Measurements from ENCODE around the gene TRPV5. TPM values are rescaled to one million over a fixed set of nuclear protein-coding genes. Genes with fewer than 3 reads are reported as not detected.

TRPV5 gene
- total and polyA plus RNA-seq, 7 experiments from 2014 or later: not detected

DNA sequence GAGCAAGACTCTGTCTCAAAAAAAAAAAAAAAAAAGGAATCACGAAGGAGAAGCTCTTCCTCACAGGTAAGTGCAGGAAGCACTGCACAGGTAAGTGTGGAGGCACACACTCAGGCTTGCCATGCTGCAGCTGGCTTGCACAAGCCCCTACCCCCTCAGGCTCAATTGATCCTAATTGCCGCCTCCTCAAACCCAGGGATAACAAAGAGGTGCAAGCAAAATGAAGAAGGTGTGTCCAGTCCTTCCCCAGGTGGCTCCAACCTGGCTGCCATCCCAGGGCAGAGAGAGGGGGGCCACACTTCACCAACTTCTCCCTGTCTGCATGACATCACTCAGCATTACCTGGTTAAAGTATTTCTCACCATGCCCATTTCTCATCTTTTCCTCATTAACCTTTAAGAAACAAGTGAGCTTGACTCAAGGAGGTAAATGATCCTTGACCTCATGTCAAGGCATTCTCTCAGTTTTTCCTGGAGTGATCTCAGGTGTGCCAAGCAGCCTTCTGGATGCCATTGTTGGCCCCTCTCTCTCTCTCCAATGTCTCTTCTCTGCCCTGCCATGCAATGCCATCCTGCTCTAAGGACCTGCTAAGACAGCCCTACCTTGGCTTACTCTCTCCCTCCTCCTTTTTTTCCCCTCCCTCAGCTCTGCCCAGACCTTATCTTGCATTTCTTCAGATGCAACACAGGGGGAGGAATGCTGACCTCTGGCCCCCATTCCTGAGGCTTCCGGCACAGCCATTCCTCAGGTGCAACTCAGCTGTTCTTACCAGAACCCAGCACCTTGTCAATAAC is 35.0 kb downstream of the TRPV5 start:
- no peak for ATAC-seq
- CTCF ChIA-PET: interaction anchor here (0.7 to 1.1 kb wide), 3 partner anchors 18 to 306 kb away, joined by 3 to 6 read pairs (median 4); no protein-coding TSS in a partner anchor
- POLR2A ChIA-PET: interaction anchor here (0.6 kb wide), 1 partner anchor 514 kb away, joined by 4 read pairs; no protein-coding TSS in a partner anchor

DNA sequence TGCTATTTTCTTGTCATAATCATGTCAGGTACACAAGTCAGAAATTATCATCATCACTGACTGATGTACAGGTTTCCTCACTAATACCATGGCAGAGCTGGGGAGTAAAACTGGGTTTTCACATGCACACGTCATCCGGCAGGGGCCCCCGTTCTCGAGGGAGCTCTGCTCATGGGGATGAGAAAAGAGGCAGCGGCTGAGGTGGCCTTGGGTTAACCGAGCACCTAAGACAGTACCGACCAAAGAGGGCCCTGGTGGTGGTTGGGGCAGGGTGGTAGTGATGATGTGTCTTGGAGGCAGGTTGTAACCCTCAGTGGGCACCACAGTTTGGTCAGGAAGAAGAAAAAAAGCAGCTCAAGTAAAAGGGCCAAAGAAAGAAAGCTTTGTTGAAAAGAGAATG is 35.9 kb downstream of the TRPV5 start:
- POLR2A ChIA-PET: interaction anchor here (0.5 kb wide), 1 partner anchor 25 kb away, joined by 3 read pairs; no protein-coding TSS in a partner anchor
- CTCF ChIA-PET: interaction anchor here (0.7 to 1.1 kb wide), 2 partner anchors 19 to 307 kb away, joined by 4 to 6 read pairs; no protein-coding TSS in a partner anchor
- Histone ChIP-seq H3K9me3 (ENCODE audit: control insufficient read depth in 2 of 3, low read length in 3 of 3) (no peaks in the 10 kb centered on the region), H3K36me3 (ENCODE audit: control insufficient read depth in 2 of 3, insufficient read depth in 3 of 3, low read length in 3 of 3) (no peaks in the 10 kb centered on the region), H3K4me3 (ENCODE audit: low read length) (no peak overlapping the region), H3K27me3 (ENCODE audit: control insufficient read depth in 2 of 2, insufficient read depth in 2 of 2, low read length in 2 of 2) (no peaks in the 10 kb centered on the region), H3K27ac (ENCODE audit: low read depth, low read length) (no peak overlapping the region), H3K4me1 (ENCODE audit: control insufficient read depth in 2 of 2, insufficient read depth in 2 of 2, low read length in 2 of 2) (no peaks in the 10 kb centered on the region)
- no peaks in the 10 kb centered on the region for H3K4me1 Mint-ChIP-seq
- peaks cover 0 to 24% (median 4%) of the 10 kb centered on the region in 5 donors for H3K27me3 Mint-ChIP-seq
- no peak overlapping the region for H3K27ac Mint-ChIP-seq
- ATAC-seq (no peak), DNase-seq (no peak)
- intact Hi-C loops (cut with micrococcal nuclease): no loop called here
- no peak overlapping the region for H3K4me3 Mint-ChIP-seq
- peaks cover 0 to 1% (median 0%) of the 10 kb centered on the region in 11 donors for H3K9me3 Mint-ChIP-seq
- H3K36me3 Mint-ChIP-seq: no peaks in the 10 kb centered on the region

More for the DNA sequence above, 35.0 kb downstream of the TRPV5 start:
- Histone ChIP-seq H3K4me1 (ENCODE audit: control insufficient read depth in 2 of 2, insufficient read depth in 2 of 2, low read length in 2 of 2) (no peaks in the 10 kb centered on the region), H3K36me3 (ENCODE audit: control insufficient read depth in 2 of 3, insufficient read depth in 3 of 3, low read length in 3 of 3) (no peaks in the 10 kb centered on the region), H3K9me3 (ENCODE audit: control insufficient read depth in 2 of 3, low read length in 3 of 3) (no peaks in the 10 kb centered on the region), H3K4me3 (ENCODE audit: low read length) (no peak overlapping the region), H3K27me3 (ENCODE audit: control insufficient read depth in 2 of 2, insufficient read depth in 2 of 2, low read length in 2 of 2) (no peaks in the 10 kb centered on the region), H3K27ac (ENCODE audit: low read depth, low read length) (no peak overlapping the region)
- Mint-ChIP-seq H3K9me3 (peaks cover 0 to 8% (median 0%) of the 10 kb centered on the region in 11 donors), H3K4me1 (no peaks in the 10 kb centered on the region), H3K27me3 (peaks cover 0 to 26% (median 4%) of the 10 kb centered on the region in 5 donors), H3K4me3 (no peak overlapping the region), H3K36me3 (no peaks in the 10 kb centered on the region), H3K27ac (peak overlapping the region in 1 of 9 donors; percentile 5)
- no peak for DNase-seq
- intact Hi-C loops (cut with micrococcal nuclease): no loop called here

DNA sequence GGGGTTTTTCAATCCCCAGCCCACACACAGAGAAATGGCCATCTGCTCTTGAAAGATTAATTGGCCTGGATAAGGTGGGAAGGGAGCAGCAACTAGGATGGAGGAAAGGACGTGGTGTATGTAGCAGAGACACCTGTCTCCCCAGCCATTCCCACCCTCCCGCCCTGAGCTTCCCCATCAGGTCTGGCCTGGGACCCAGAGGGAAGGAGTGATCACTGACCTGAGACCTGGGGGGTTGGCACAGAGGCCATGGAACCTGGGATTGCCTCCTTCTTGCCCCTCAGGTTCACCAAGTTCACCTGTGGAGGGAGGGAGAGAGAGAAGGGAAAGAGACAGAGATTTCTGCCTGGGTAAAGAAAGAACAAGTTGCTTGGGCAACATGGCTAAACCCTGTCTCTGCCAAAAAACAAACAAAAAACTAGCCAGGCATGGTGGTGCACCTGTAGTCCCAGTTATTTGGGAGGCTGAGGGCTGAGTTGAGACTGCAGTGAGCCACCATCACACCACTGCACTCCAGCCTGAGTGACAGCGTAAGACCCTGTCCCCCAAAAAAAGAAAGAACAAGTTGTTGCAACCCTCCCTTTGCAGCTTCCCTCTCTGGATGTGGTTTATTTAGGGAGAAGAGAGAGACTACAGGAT is 36.7 kb downstream of the TRPV5 start:
- H3K36me3 ChIP-seq (ENCODE audit: control insufficient read depth in 2 of 3, insufficient read depth in 3 of 3, low read length in 3 of 3): no peaks in the 10 kb centered on the region
- H3K4me3 ChIP-seq (ENCODE audit: low read length): no peak overlapping the region
- no peak overlapping the region for H3K27ac ChIP-seq (ENCODE audit: low read depth, low read length)
- POLR2A ChIA-PET: no interaction called here
- Mint-ChIP-seq H3K36me3 (no peaks in the 10 kb centered on the region), H3K27me3 (peaks cover 0 to 18% (median 4%) of the 10 kb centered on the region in 5 donors), H3K27ac (no peak overlapping the region), H3K4me1 (no peaks in the 10 kb centered on the region), H3K9me3 (no peaks in the 10 kb centered on the region), H3K4me3 (no peak overlapping the region)
- H3K27me3 ChIP-seq (ENCODE audit: control insufficient read depth in 2 of 2, insufficient read depth in 2 of 2, low read length in 2 of 2): no peaks in the 10 kb centered on the region
- CTCF ChIA-PET: no interaction called here
- no peaks in the 10 kb centered on the region for H3K9me3 ChIP-seq (ENCODE audit: control insufficient read depth in 2 of 3, low read length in 3 of 3)
- ATAC-seq (no peak), DNase-seq (no peak)
- no peaks in the 10 kb centered on the region for H3K4me1 ChIP-seq (ENCODE audit: control insufficient read depth in 2 of 2, insufficient read depth in 2 of 2, low read length in 2 of 2)
- intact Hi-C loops (cut with micrococcal nuclease): no loop called here

DNA sequence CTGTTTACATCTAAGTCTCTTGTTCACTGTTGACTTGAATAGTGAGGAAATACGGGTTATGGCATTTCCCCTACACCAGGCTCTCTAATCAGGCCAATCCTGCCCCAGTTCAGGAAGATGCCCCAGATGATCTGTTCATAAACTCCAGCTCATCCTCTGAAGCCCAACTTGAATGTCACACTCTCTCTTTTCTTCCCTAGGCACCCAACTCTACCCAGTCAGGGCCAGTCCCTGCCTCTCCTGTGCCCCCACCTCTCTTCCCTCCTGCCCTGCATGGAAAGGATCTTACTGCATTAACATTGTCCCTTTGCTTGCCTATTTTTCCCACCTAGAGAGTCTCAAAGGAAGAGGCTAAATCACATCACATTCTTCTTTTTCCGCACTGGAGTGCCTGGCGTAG is 37.4 kb downstream of the TRPV5 start:
- ChIA-PET CTCF (no interaction called here), POLR2A (no interaction called here)
- Mint-ChIP-seq H3K9me3 (no peaks in the 10 kb centered on the region), H3K4me1 (no peaks in the 10 kb centered on the region), H3K27me3 (peaks cover 0 to 16% (median 4%) of the 10 kb centered on the region in 5 donors), H3K27ac (no peak overlapping the region), H3K36me3 (no peaks in the 10 kb centered on the region), H3K4me3 (no peak overlapping the region)
- H3K27ac ChIP-seq (ENCODE audit: low read depth, low read length): no peak overlapping the region
- no peak overlapping the region for H3K4me3 ChIP-seq (ENCODE audit: low read length)
- no peaks in the 10 kb centered on the region for H3K36me3 ChIP-seq (ENCODE audit: control insufficient read depth in 2 of 3, insufficient read depth in 3 of 3, low read length in 3 of 3)
- ATAC-seq (no peak), DNase-seq (no peak)
- no peaks in the 10 kb centered on the region for H3K27me3 ChIP-seq (ENCODE audit: control insufficient read depth in 2 of 2, insufficient read depth in 2 of 2, low read length in 2 of 2)
- H3K4me1 ChIP-seq (ENCODE audit: control insufficient read depth in 2 of 2, insufficient read depth in 2 of 2, low read length in 2 of 2): no peaks in the 10 kb centered on the region
- intact Hi-C loops (cut with micrococcal nuclease): no loop called here
- H3K9me3 ChIP-seq (ENCODE audit: control insufficient read depth in 2 of 3, low read length in 3 of 3): no peaks in the 10 kb centered on the region

DNA sequence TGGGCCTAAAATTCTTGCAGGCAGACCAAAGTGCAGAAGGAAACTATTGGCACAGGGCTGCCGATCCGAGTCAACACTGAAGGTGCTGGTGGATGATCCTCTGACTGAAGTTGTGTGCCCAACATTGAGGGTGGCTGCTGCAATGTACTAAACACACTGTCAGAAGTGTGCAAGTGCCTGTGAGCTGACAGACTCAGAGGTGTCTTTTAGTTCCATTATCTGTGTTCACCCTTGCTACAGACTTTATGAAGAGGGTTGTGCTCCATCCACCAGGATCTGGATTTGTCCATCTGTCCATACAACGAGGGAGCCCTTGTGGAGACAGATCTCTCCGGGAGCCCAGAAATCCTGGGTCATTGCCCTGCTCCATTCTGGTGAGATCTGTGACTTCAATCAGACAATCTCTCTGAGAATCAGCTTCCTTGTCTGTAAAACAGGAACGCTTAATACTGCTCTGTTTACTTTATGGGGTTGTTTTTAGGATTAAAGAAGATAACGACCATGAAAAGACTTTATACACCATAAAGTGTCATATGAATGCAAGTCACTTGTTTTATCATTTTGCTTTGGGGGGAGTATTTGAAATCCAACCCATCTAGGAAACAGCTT is 38.5 kb downstream of the TRPV5 start:
- ATAC-seq (no peak), DNase-seq (no peak)
- H3K4me1 ChIP-seq (ENCODE audit: control insufficient read depth in 2 of 2, insufficient read depth in 2 of 2, low read length in 2 of 2): no peaks in the 10 kb centered on the region
- intact Hi-C loops (cut with micrococcal nuclease): no loop called here
- Mint-ChIP-seq H3K36me3 (no peaks in the 10 kb centered on the region), H3K27me3 (peaks cover 0 to 20% (median 5%) of the 10 kb centered on the region in 5 donors), H3K27ac (no peak overlapping the region), H3K4me1 (peaks cover 0 to 2% (median 0%) of the 10 kb centered on the region in 7 donors), H3K9me3 (peaks cover 0 to 4% (median 0%) of the 10 kb centered on the region in 11 donors), H3K4me3 (no peak overlapping the region)
- POLR2A ChIA-PET: interaction anchor here (0.5 kb wide), 1 partner anchor 15 kb away, joined by 3 read pairs; no protein-coding TSS in a partner anchor
- H3K36me3 ChIP-seq (ENCODE audit: control insufficient read depth in 2 of 3, insufficient read depth in 3 of 3, low read length in 3 of 3): no peaks in the 10 kb centered on the region
- no peak overlapping the region for H3K27ac ChIP-seq (ENCODE audit: low read depth, low read length)
- H3K4me3 ChIP-seq (ENCODE audit: low read length): no peak overlapping the region
- CTCF ChIA-PET: no interaction called here
- H3K9me3 ChIP-seq (ENCODE audit: control insufficient read depth in 2 of 3, low read length in 3 of 3): no peaks in the 10 kb centered on the region
- no peaks in the 10 kb centered on the region for H3K27me3 ChIP-seq (ENCODE audit: control insufficient read depth in 2 of 2, insufficient read depth in 2 of 2, low read length in 2 of 2)

DNA sequence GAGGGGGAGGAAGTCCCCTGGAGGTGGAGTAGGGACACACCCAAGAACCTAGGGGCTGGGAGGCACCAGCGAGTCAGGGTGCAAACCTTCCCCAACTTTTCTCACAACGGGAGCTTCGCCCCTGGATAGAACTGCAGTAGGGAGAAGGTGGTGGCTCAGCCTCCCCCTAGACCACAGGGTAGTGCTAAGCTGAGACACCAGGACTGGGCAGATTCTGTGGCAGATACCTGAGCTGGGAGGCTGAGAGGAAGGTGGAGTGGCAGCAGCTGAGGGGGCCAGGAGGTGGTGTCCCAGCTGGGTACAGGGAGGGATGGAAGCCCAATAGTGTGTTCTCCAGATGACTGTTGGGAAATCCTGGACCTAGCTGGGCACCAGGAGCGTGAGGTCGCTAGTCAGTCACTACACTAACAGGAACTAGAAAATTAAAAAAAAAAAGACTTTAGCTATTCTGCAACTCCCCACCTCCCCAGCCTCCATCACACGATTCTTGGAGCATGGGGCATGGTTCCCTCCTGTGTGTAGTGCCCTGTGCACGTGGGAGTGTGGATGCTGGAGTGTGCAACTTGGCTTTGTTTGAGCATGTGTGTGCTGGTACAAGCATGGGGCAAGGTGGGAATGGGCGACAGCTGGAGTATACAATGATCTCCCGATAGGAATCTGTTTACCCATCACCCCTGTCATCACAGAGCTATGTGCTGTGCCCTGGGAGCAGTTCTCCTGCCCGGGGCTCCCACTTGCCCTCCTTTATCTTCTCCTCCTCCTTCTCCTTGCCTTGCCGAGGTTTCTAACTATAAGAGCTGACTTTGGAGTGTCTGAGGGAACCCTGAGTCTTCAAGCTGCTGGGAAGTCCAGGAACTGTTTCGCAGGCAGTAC is 39.2 kb downstream of the TRPV5 start:
- POLR2A ChIA-PET: interaction anchor here (0.5 kb wide), 1 partner anchor 16 kb away, joined by 3 read pairs; no protein-coding TSS in a partner anchor
- Mint-ChIP-seq H3K36me3 (no peaks in the 10 kb centered on the region), H3K27me3 (peaks cover 0 to 17% (median 5%) of the 10 kb centered on the region in 5 donors), H3K27ac (no peak overlapping the region), H3K4me3 (no peak overlapping the region), H3K9me3 (peaks cover 0 to 4% (median 0%) of the 10 kb centered on the region in 11 donors), H3K4me1 (peaks cover 0 to 2% (median 0%) of the 10 kb centered on the region in 7 donors)
- ATAC-seq (no peak), DNase-seq (no peak)
- Histone ChIP-seq H3K27ac (ENCODE audit: low read depth, low read length) (no peak overlapping the region), H3K9me3 (ENCODE audit: control insufficient read depth in 2 of 3, low read length in 3 of 3) (no peaks in the 10 kb centered on the region), H3K27me3 (ENCODE audit: control insufficient read depth in 2 of 2, insufficient read depth in 2 of 2, low read length in 2 of 2) (no peaks in the 10 kb centered on the region), H3K4me1 (ENCODE audit: control insufficient read depth in 2 of 2, insufficient read depth in 2 of 2, low read length in 2 of 2) (no peaks in the 10 kb centered on the region), H3K36me3 (ENCODE audit: control insufficient read depth in 2 of 3, insufficient read depth in 3 of 3, low read length in 3 of 3) (no peaks in the 10 kb centered on the region), H3K4me3 (ENCODE audit: low read length) (no peak overlapping the region)
- intact Hi-C loops (cut with micrococcal nuclease): no loop called here
- CTCF ChIA-PET: no interaction called here
